ENCODE results near the gene PAM.

GRCh38 chr5:102832445-102832844, 77.3 kb downstream of the PAM start:
- TF ChIP-seq CTCF (IDR thresholded peaks at IDR 0.05) (no peak), POLR2A (IDR thresholded peaks at IDR 0.05) (no peak)

Measured in testis (tissue), 2 donors.